Measurements from ENCODE around the gene METTL25.

Gene METTL25

DNA sequence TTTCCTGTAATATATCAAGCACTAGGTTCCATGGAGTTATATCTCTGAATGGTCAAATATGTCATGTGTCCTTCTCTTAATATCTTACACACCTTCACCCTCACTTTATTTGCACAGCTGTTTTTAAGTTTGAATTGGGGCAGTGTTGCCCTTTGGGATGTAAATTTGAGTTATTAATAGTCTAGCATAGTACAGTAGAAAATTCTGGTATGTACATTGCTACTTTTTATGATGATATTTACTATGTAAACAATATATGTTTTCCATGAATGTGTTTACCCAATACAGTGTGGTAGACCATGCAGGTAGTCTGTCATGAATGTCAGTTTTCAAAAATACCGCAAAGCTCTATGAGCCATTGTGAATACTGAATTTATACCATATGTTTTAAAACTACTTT is 50.5 kb downstream of the METTL25 start:
- no peak for DNase-seq

DNA sequence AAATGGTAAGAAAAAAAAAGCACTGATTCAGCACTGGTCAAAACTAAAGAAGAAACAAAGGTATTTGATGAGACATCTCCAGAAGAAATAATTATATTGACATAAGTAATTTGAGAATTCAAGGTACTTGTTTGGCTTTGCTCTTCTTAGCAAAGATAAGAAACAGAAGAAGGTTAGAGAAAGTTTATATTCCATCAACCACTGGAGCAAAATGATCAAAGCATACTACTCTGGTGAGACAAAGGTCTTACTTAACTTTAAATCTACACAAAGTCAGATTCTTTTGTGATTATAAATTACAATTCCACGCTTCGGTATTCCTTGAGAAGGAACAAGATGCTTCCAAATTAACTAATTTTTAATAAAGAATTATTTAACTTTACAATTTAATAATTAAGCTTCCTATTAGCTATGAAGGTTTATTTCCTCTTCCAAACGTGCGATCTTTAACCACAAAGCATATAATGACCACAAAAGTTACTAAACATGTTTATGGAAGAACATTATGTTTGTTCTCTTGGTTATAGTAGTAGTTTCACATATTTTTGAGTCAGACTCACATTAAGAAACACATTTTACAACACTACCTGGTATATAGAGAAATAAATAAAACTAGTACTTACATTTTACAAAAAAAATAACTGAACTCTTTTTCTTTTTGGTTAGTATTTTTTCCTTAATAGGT is 53.4 kb downstream of the METTL25 start:
- no peak for DNase-seq

DNA sequence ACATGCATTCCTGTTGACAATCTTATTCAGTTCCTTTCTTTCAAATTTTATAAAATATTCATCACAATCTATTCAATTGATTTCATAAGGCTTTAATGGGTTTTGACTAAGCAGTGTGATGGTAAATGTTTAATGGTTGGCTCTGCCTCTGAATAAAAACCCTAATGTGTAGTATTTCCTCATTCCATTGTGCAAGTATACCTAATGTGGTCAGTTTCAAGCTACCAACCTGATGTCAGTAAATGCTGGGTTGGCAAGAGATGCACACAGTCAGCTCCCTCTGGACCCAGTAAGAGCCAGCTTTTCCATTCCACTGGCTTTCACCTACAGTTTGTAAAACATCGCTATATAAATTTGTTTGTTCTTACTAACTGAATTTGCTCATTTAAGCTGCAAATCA is 53.9 kb downstream of the METTL25 start:
- no peak for DNase-seq

DNA sequence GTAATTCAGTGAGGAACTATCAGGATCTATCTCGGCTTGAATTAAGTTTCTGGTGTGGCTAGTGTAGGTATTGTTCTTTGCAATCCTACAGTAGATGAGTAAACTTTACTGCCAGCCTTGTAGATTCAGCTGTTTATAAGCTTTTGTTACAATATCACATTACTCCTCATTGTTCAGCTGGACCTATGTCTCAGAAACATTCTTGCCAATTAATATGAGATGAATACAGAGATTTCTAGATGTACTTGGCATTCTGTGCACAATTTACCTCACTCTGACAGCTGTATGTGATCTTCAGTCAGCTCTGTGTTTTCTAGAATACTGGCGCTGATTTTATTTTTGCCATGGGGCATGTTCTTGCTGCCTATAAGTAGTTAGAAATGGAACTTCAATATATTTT is 55.7 kb downstream of the METTL25 start:
- DNase-seq: no peak

DNA sequence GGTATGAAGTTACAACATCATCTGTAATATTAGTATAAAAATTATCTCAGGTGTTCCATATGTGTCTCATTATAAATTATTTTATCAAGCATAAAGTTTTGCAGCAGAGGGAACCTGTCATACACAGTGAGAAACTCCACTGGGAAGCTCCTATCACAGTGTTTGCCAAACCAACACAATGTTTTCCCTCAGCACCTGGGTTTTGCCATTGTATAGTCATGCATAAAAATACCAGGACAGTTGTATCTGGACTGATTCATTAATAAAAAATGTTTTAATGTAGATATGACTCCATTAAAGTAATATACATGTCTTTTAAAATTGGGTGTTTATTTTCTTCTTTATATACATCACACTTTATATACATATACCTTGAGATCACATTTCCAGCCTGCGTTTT is 56.6 kb downstream of the METTL25 start:
- no peak for DNase-seq

DNA sequence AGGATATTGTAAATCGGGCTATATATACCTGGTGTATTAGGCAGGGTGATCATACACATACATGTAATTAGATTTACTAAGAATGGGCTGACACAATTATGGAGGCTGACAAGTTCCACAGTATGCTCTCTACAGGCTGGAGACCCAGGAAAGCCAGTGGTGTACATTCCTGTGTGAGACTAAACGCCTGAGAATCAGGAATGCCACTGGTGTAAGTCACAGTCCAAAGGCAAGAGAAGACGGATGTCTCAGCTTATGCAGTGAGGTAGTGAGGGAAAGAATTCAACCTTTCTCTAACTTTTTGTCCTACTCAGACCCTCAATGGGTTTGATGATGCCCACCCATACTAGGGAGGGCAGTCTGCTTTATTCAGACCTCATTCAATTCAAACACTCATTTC is 57.1 kb downstream of the METTL25 start:
- DNase-seq: no peak

- DNase-seq: no peak
Measured at GRCh38 chr12:82425241-82425640, 66.9 kb downstream of the METTL25 start.

DNA sequence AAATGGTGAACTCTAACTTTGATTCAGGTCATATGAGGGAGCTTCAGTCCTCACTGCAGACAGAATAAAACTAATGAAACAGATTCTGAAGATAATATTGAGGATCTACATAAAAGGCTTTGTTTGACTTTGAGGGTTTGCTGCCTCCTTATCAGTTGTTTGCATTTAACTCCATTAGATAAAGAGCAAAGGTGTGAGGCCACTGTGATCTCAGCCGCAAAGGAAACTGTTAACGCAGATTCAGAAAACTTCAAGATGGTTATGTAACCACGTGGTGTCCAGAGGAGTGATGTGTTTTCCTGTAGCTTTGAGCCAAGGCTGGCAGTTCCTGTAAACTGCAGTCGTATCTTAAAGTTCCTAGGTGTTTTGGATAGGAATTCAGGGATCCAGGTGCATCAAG is 67.8 kb downstream of the METTL25 start:
- DNase-seq: no peak

DNA sequence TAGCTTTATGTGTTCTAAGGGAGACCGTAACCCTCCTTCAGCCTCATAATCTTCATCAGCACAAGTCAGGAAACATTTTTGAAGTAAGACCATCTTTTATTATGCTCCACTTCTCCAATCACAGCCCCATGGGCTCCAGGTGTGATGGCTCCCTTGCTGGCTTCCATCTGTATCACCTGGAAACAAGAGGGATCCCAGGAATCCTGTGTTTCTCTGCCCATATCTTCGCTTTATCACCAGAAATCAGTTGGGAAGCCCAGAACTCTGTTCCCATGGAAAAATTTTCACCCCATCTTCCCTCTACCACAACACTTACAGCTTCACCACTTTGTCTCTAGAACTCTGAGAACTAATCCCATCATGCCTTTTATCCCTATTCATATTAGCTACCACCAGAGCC is 68.3 kb downstream of the METTL25 start:
- DNase-seq: no peak

DNA sequence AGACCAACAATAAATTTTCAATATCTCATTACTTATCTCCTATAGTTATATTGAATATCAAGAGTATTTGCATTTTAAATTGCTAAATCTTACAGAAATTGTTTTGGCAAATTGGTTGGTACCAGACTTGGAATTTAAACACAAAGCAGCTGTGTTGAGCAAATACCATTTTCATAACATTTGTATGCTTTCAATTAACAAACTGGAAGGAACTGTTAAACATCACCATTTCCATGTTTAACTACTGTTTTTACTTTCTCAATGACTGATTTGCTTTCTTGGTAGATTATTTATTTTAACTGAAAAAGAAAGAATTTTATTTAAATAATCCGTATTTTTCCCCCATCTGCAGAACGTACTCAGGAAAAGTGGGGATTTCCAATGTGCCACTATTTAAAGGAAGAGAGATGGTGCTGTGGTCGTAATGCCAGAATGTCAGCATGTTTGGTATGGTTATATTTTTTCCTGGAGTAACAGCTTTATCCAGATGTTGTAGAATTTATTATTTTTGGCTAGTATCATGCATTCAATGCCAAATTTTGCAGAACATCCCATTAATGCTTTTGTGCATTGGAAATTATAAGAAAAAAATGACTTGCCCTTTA is 72.3 kb downstream of the METTL25 start:
- DNase-seq: no peak

DNA sequence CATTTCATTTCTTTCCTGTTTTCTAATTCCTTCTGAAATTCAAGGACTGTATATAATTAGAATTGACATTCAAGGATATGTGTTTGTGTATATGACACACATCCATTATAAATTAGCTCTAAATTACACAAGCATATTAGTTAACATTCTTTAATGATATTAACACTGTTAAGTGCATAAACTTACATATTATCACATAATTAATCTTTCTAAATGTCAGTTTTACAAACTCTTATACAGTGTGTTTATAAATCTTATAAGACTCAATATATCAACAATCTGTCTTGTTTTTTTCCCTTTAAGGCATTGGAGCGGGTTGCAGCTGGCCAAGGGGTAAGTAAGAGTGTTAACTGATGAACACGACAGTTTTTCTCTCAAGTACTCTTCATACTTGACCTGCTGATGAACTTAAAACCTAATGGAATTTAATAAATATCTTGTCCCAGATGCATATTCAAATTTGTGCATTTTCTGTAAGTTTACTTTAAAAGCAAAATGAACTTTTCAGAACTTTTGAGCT is 76.1 kb downstream of the METTL25 start:
- DNase-seq: no peak

DNA sequence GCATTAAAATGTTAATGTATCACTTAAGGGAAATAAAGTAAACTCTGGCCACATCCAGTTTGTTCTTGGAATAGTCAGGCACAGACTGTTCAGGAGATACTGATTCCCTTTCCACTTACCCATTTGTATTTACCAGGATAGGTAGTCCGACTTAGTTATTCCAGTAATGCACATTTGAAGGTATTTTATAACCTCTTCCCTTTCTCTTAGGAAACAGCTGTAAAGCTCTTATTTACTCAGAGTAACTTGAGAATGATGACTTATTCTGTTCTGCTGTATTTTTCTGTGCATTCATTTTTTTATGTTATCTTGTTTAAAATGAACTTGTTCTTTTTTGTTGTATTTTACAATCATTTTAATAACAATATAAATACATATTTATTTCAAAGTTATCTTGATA is 78.0 kb downstream of the METTL25 start:
- no peak for DNase-seq

DNA sequence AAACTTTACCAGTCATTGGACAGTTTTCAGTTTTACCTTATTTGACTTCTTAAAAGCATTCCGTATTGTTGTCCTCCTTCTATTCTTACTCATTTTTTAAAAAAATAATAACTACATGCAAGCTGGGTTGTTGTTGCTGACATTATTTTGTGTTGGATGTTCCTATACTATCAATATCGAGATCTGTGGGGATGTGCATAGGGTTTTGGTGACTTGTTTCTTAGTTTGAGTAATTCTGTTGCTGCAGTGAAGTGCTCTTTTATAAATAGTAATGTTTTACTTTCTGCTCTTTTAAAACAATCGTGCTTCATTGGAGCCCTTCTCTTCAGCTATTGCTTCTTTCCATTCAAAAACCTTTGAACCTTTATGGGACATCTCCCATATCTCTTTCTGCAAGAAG is 79.4 kb downstream of the METTL25 start:
- no peak for DNase-seq

GRCh38 chr12:82438356-82438755 is 80.0 kb downstream of the METTL25 start:
- no peak for DNase-seq

- DNase-seq: no peak
Measured at GRCh38 chr12:82440885-82441284, 82.6 kb downstream of the METTL25 start.

GRCh38 chr12:82448911-82449578 is 90.7 kb downstream of the METTL25 start:
- no peak for DNase-seq

GRCh38 chr12:82456633-82457032 is 98.3 kb downstream of the METTL25 start:
- no peak for DNase-seq

DNA sequence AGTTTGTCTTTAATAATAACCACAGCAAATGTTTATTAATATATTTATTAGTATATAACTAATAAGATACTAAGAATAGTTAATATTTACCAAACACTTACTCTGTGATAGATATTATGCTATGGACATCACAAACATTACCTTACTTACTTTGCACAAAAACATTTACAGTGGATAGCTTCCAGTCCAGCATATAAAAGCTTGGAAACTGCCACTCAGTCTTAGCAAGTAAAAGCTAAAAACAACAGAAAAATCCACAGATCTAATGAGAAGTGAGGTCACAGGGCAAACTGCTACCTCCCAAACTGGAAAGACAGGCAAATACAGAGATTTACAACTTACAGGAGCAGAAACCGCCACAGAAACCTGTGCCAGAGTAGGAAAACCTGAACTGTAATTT is 99.8 kb downstream of the METTL25 start:
- no peak for DNase-seq

- no peak for DNase-seq
Measured at GRCh38 chr12:82461393-82461792, 103.1 kb downstream of the METTL25 start.

- no peak for DNase-seq
Measured at GRCh38 chr12:82461836-82462235, 103.5 kb downstream of the METTL25 start.

DNA sequence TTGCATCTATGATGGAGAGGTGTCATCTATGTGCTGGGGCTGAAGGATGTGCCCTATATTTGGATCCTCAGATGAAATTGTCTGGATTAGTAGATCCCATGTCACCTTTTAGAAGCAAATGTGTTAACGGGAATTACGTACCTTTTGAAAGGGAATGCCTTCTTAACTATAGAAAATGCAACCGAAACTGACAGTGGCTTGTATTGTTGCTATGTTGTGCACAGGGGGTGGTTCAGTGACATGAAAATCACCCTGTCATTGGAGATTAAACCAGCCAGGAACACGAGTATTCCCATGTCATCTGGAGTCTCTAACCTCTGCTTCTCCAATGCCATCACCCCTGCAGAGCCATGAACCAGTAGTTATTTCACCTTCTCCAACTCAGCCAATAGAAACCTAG is 110.2 kb downstream of the METTL25 start:
- DNase-seq: no peak

GRCh38 chr12:82470906-82471512 is 112.7 kb downstream of the METTL25 start:
- DNase-seq: no peak

DNA sequence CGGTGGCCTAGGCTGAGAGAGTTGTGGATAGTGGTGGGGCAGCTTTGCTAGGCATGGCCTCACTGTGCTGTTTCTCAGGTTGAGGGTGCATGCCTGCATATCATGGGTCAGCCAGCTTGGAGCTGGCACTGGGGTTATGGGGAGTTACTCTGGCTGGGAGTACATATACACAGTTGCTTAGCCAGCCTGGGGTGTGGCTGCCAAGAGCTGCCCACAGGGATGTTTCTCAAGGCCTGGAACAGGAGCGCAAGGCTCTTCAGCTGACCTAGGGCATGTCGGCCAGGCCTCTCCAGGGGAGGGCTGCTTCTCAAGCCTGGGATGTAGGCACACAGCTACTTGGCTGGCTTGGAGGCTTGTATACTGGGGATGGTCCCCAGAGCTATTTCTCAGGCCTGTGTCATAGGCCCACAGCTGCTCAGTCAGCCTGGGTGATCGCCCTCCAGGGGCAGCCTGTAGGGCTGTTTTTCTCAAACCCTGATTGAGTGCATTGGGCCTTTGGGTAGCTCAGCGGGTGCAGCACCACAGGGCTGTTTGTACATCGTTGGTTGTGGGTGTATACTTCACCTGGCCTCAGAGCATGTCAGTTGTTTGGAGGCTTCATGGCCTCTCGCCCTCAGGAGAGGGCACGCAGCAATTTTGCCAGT is 114.9 kb downstream of the METTL25 start:
- no peak for DNase-seq
